ENCODE results near the gene WFDC8.
A peak's percentile ranks its signal among the peaks of the same experiment; 100 is the strongest.
"Not testable (repeated sequence)": the region's sequence is repeated elsewhere in the genome, so short reads cannot be mapped to it uniquely, and the experiment has no call there.

WFDC8 gene

DNA sequence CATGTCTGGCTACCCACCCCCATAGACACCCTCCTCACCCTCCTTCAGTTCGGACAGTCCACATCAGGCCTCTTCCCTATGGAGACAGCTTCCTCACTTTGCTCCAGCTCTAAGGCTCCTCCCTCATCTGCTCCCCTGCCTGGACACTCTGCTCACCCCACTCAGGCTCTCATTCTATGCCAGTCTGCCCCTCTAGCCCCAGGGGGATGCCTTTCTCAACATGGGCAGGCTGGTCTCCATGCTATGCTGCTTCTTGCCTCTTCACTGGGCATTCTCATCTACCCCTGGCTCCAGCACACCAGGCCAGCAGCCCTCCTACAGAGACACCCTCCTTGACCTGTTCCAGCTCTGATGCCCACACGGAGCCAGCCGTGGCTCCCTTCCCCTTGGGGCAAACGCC is at the start of gene WFDC8:
Gene WFDC8, minus strand, starts transcription at position 101 of the 400 bp plus-strand sequence. Its CDS starts 37 bp downstream, at position 64.
- DNase-seq (ENCODE audit: low spot score) (no peak), FAIRE-seq (peak; percentile 59)

DNA sequence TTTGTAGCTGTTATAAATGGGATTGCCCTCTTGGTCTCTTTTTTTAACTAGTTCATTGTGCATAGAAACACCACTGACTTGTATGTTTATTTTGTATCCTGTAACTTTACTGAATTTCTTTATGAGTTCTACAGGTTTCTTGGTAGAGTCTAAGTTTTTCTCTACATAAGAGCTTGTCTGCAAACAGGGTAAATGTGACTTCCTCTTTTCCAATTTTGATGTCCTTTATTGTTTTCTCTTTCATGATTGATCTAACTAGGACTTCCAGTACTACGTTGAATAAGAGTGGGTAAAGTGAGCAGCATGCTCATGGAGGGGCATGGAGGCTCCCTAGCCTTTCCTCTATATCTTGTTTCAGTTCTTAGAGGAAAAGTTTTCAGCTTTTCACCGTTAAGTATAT is 47.5 kb upstream of the WFDC8 start:
- FAIRE-seq: no peak
- no peak for DNase-seq (ENCODE audit: low spot score)

DNA sequence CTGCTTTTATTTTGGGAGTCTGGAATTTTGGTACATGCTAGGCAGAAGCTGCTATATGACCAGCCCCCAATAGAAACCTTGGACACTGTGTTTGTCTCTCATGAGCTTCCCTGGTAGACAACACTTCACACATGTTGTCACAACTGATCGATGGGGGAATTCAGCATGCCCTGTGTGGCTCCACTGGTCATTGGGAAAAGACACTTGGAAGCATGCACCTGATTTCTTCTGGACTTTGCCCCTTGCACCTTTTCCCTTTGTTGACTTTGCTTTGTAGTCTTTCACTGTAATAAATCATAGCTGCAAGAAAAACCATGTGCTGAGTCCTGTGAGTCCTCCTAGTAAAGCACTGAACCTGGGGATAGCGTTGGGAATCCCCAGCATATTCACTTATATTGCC is 42.5 kb upstream of the WFDC8 start:
- no peak for DNase-seq (ENCODE audit: low spot score)
- no peak for FAIRE-seq

DNA sequence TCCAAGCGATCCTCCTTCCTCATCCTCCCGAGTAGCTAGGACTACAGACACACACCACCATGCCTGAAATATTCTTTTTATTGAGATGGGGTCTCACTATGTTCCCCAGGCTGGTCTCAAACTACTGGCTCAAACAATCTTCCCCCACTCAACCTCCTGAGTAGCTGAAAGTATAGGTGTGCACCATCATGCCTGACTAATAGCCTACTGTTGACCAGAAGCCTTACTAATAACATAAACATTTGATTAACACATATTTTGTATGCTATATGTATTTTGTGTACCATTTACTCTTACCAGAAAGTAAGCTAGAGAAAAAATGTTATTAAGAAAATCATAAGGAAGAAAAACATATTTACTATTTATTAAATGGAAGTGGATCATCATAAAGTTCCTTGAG is 38.5 kb upstream of the WFDC8 start:
- FAIRE-seq: no peak

DNA sequence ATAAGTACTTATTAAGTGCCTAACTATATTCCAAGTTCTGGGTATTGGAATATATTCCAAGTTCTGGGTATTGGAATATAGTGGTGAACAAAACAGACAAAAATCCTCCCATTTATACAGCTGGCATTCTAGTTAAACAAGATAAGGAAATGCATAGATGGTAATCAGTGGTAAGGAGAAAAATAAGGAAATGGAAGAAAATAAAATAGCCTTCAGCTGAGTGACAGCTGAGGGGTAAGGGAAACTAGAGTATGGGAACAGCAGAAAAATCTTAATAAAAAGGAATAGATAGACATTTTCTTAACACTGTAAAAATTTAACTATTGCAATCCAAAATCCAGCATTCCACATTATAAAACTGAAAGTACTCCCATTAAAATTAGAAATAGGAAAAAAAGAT is 33.2 kb upstream of the WFDC8 start:
- DNase-seq (ENCODE audit: low spot score) (no peak), FAIRE-seq (no peak)

More for the DNA sequence above, 38.5 kb upstream of the WFDC8 start:
- DNase-seq (ENCODE audit: low spot score): no peak

DNA sequence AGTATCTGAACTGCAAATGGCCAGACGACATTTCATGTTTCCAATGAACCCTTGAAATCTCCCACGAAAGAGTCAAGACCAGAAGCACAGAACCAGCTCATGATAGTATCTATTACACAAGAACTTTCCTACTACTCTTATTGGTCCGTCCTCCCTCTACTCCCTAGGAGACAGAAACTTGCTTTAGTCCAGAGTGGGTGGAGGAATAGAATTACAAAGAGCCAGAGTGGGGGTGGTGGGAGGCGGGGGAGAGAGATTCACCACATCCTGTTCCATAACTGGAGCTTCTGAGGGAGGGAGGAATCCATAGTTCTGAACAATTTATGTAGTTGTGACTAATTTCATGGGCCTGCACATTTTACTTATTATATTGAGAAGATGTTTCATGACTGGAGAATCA is 32.0 kb upstream of the WFDC8 start:
- DNase-seq (ENCODE audit: low spot score) (peak; percentile 89), FAIRE-seq (peak; percentile 53)

DNA sequence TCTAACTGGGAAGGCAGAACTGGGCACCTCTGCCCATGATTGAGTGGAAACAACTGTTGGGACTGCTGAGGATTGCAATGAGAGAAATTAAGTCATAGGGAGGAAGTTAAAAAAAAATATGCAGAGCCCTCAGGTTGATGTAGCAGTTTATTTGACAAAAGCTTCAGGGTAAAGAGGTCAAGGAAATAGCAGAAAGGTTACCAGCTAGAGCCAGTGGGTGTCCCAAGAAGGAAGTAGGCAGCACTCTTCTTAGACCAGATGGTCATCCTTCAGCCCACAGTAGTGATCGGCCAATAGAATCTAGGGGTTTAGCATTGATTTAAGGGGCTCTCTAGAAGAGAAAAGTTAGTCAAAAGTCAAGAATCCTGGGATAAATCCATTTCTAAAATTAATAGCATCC is 28.7 kb upstream of the WFDC8 start:
- no peak for DNase-seq (ENCODE audit: low spot score)
- no peak for FAIRE-seq

DNA sequence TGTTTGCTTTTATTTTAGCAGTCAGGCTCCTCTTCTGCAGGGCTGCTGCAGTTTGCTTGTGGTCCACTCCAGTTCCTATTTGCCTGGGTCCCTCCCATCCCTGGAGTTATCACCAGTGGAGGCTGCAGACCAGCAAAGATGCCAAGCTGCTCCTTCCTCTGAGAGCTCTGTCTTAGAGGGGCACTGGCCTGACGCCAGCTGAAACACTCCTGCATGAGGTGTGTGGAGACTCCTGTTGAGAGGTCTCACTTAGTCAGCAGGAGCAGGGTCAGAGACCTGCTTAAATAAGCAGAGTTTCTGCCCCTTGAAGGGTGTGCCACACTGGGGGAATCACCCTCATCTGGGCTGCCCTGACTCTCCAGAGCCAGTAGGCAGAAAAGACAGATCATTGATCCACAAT is 16.2 kb upstream of the WFDC8 start:
- FAIRE-seq: no peak
- DNase-seq (ENCODE audit: low spot score): no peak

DNA sequence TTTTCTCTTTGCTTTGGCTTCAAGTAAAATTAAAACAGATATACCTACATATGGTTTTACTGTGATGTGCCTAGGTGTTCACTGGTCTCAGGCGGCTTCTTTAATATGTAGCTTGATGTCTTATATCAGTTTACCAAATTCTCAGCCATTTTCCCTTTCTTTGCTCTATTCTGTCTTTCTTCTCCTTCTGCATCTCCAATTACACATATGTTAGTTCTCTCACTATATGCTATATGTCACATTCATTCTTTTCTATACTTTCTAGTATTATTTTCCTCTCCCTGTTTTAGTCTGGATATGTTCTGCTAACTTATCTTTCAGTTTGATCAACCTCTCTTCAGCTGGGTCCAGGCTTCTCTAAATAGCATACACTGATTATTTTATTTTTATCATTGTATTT is 14.4 kb upstream of the WFDC8 start:
- no peak for DNase-seq (ENCODE audit: low spot score)
- FAIRE-seq: no peak

DNA sequence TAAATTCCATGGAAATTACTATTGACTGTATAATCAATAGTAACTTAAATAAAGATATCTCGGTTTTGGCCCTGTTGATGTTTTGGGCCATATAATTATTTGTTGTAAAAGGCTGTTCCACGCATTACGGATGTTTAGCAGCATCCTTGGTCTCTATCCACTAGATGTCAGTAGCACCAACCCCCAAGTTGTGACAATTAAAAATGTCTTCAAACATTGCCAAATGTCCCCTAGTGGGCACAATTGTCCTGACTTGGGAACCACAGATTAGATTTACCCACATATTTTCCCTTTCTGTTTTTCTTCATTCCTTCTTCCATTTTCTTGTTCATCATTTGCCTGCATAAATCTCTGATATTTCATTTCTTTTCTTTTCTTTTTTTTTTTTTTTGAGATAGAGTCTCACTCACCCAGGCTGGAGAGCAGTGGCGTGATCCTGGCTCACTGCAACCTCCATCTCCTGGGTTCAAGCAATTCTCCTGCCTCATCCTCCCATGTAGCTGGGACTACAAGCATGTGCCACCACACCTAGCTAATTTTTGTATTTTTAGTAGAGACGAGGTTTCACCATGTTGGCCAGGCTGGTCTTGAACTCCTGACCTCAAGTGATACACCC is 13.6 kb upstream of the WFDC8 start:
- FAIRE-seq (no peak), DNase-seq (ENCODE audit: low spot score) (peak; percentile 65)

DNA sequence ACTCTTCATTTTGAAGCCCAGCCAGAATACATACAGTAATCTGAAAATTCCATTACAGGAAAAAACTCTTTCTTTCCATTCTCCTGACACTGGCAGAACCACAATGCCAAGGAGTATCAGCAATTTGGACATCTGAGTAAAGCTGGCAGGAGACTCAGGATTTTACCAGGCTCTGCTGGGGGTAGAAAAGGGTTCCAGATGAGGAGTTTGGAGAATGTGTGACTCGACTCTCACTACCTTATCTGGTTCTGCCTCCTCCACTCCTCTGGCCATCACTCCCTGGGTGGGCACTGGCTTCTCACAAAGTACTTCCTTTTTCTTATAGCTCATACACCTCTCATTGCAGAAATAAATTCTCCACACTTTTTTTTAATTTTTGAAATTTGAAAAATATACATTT is 10.6 kb upstream of the WFDC8 start:
- no peak for DNase-seq (ENCODE audit: low spot score)
- FAIRE-seq: no peak

DNA sequence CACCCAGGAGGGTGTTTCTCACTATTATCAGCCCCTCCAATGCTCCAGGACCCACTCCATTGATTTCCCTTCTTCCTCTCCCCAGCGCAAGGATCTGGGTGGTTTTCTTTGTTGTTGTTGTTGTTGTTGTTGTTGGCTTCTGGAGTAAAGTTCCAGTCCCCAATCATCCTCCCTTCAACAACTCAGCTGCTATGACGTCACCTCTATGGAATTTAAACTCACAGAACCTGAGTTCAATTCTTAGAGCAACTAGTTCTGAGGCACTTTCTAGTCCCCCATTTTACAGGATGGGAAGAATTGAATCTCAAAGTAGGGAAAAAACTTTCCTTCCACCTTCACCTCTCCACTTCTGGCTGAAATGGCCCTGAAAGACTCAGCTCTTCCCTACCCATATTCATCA is 9.7 kb upstream of the WFDC8 start:
- peak; percentile 31 for DNase-seq (ENCODE audit: low spot score)
- FAIRE-seq: no peak

DNA sequence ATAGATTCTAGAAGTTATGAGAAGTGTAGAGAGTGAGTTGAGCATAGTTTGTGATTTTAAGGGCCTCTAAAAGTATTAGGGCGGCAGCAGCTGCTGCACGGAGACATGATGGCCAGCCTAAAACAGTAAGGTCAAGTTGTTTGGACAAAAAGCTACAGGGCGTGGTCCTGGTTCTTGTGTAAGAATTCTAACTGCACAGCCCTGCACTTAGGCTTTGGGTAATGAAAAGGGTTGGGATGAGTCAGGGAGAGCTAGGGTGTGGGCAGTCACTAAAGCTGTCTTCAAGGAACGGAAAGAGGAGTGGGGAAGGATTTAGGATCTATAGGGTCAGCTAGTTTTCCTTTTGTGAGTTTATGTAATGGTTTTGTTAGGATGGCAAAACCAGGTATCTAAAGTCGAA is 6.9 kb upstream of the WFDC8 start:
- FAIRE-seq; DNase-seq (ENCODE audit: low spot score): not testable (repeated sequence)

DNA sequence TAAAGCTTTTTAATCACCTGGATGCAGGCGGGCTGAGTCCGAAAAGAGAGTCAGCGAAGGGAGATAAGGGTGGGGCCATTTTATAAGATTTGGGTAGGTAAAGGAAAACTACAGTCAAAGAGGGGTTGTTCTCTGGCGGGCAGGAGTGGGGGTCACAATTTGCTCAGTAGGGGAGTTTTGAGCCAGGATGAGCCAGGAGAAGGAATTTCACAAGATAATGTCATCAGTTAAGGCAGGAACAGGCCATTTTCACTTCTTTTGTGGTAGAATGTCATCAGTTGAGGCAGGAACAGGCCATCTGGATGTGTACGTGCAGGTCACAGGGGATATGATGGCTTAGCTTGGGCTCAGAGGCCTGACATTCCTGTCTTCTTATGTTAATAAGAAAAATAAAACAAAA is 5.2 kb upstream of the WFDC8 start:
- not testable (repeated sequence) for FAIRE-seq; DNase-seq (ENCODE audit: low spot score)

DNA sequence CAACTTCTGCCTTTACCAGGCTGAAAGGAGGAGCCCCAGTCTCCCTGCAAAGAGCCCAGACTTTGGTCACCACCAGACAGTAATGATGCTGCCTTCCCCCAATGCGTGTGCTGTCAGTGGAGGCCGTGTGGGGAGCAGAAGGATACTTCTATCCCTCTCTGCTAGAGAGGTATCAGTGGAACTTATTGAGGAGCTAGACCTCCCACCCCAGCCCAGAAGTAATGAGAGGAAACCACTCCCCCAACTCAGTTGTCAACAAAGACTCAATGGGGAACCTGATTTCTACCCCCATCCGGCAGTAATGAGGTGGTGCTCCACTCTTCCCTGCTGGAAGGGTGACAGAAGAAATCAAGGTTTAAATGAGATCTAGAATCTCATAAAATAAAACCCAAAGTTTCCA is 4.4 kb upstream of the WFDC8 start:
- DNase-seq (ENCODE audit: low spot score) (no peak), FAIRE-seq (peak; percentile 37)

DNA sequence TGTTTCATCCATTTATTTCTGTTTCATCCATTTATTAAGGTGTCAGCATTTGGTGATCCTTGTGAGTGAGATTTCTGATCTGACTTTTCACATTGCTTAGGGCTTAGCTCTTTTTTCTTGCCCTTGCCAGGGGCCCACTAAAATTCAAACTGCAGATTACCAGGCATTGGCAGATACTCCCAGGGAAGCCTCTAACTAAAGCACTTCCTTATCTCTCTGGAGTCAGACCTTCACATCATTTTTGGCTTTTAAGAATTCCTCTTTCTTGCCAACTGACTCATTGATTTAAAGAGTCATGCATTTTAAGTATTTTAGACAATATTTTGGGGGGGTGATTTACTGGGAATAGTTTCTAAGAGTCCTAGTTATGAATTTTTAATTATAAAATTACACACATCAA is 2.6 kb upstream of the WFDC8 start:
- DNase-seq (ENCODE audit: low spot score): no peak
- FAIRE-seq: no peak

DNA sequence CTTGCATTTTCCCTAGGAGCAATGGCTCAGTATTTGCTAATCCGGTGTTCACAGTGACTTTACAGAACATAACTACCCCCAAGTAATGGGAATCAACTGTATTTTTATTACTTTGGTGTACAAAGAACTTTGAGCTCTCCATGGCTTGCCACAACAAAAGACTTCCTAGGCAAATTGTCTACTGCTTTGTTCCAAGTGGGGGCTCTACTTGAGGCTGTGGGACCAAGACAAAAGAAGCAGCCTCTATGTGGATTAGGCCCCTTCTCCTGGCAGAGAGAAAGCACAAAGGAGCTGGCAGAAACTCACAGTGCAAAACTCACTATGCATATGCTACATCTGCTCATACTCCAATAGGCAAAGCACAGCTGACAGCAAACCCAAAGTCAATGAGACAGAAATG is 853 bp downstream of the WFDC8 start:
- DNase-seq (ENCODE audit: low spot score) (no peak), FAIRE-seq (no peak)

DNA sequence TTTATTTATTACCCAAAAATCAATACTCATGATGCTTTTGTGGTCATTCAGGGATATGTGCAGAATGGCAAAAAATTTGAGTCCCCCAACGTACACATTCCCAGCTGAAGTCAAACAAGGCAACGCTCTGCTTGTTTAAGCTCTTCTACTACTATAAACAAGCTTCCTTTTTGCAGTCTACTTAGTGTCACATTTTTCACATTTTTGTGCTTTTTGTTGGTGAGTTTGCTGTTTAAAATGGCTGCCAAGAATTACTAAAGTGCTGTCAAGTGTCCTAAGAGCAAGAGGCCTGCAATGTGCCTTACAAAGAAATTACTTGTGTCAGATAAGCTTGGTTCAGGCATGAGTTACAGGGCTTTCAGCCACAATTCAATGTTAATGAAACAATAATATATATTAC is 2.1 kb downstream of the WFDC8 start:
- no peak for DNase-seq (ENCODE audit: low spot score)
- FAIRE-seq: no peak

DNA sequence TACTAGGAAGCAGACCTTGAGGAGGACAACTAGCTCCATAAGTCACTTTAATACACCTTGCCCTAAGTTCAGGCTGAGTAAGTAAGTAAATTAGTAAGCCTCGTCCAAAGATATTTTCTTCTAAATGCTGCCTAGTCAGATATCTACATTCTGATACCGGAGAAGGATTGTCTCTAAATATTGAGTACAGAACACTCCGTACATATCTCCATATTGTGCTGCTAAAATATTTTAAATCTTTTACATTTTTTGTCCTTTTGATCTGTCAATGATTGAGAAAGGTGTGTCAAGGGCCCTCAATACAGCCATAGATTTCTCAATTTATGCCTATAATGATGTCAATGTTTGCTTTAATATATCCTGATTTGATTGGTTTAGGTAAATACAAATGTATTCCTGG is 3.2 kb downstream of the WFDC8 start:
- DNase-seq (ENCODE audit: low spot score): no peak
- FAIRE-seq: no peak

DNA sequence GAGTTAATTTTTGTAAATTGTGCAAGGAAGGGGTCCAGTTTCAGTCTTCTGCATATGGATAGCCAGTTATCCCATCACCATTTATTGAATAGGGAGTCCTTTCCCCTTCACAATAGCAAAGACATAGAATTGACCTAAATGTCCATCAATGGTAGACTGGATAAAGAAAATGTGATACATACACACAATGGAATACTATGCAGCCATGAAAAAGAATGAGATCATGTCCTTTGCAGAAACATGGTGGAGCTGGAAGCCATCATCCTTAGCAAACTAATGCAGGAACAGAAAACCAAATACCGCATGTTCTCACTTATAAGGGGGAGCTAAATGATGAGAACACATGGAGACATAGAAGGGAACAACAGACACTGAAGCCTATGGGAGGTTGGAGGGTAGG is 9.4 kb downstream of the WFDC8 start:
- peak; percentile 58 for FAIRE-seq
- not testable (repeated sequence) for DNase-seq (ENCODE audit: low spot score)

DNA sequence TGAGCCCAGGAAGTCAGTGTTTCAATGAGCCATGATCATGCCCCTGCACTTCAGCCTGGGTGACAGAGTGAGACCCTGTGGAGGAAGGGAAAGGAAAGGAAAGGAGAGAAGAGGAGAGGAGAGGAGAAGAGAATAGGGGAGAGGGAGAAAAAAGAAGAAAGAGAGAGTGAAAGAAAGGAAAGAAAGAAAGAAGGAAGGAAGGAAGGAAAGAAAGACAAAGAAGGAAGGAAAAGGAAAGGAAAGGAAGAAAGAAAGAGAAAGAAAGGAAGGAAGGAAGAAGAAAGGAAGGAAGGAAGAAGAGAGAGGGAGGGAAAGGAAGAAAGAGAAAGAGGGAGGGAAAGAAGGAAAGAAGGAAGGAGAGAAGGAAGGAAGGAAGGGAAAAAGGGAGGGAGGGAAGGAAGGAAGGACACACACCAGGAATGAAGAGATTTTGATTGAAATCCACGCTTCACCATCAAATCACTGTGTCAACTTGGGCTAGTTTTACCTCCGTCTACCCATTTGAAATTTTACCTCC is 14.3 kb downstream of the WFDC8 start:
- FAIRE-seq (no peak), DNase-seq (ENCODE audit: low spot score) (no peak)

DNA sequence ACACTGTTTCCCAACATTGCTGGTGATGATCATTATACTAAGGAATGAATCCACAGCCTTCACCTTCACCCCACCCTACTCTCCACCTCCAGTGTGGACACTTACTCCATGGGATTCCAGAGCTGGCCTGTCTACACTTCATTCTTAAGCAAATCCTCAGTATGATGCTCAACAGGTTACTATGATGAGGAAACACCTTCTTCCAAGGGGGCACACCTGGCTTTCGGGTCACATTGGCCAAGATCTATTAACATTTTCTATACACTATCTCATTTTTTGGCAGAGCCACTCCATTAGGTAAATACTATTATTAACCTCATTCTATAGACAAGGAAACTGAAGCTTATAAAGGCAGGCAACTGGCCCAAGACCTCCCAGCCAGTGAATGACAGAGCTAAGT is 23.9 kb downstream of the WFDC8 start:
- FAIRE-seq (no peak), DNase-seq (ENCODE audit: low spot score) (no peak)

DNA sequence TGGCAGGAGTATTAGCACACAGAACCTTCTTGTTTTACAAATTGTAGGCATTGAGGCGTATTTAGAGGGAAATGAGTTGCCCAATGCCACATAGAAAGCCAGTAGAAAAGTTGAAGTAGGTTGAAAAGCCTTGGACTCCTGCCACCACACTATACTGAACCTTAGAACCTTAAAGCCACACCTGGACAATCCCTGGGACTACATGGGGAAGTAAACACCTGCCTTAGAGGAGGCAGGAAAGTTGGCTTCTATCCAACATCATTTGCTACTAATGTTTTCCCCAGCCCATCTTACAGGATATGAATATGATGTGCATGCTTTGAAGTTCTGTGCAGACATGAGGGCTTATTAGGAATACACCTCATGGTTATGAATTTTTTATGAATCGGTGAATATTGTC is 26.6 kb downstream of the WFDC8 start:
- DNase-seq (ENCODE audit: low spot score): no peak
- FAIRE-seq: no peak

DNA sequence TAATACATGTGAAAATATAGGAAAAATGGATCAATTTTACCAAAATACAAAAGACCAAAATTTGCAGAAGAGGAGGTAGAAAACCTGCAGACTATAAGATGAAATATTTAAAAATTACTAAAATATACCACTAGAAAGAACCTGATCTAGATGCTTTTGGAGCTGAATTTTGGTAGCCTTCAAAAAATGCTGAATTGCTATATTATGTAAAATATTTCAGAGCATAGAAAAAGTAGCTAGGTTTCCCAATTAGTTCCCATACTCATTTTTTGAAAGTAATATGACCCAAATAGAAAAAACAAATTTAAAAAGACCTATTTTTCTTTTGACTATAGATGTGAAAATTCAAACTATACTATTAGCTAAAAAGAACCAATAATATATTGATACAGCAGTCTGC is 28.3 kb downstream of the WFDC8 start:
- no peak for DNase-seq (ENCODE audit: low spot score)
- no peak for FAIRE-seq

All from urothelium cell line (cell line).